Osteocyte (in vitro differentiated cells): ENCODE results near the gene ENO2. TPM values are rescaled to one million over a fixed set of nuclear protein-coding genes. Genes with fewer than 3 reads are reported as not detected.

Experiments
- DNase-seq: peaks from one replicate; pipeline ENCODE4 v3.0.0; 2021; ENCODE audit warnings: mixed read lengths; ENCODE audit not compliant: unreplicated experiment; ENCODE audit errors: extremely low spot score
- H3K27ac Mint-ChIP-seq: one replicate; pipeline ENCODE4 v1.8.0; 2021; ENCODE audit warnings: mild to moderate bottlenecking, mixed read lengths; ENCODE audit not compliant: unreplicated experiment
- H3K27me3 Mint-ChIP-seq: one replicate; pipeline ENCODE4 v1.8.0; 2021; ENCODE audit warnings: mixed read lengths; ENCODE audit not compliant: unreplicated experiment
- H3K36me3 Mint-ChIP-seq: one replicate; pipeline ENCODE4 v1.8.0; 2021; ENCODE audit warnings: mixed read lengths; ENCODE audit not compliant: unreplicated experiment
- H3K4me1 Mint-ChIP-seq: one replicate; pipeline ENCODE4 v1.8.0; 2021; ENCODE audit warnings: mixed read lengths; ENCODE audit not compliant: unreplicated experiment
- H3K4me3 Mint-ChIP-seq: one replicate; pipeline ENCODE4 v1.8.0; 2021; ENCODE audit warnings: mild to moderate bottlenecking, moderate library complexity, mixed read lengths; ENCODE audit not compliant: unreplicated experiment
- H3K9me3 Mint-ChIP-seq: one replicate; pipeline ENCODE4 v1.8.0; 2021; ENCODE audit warnings: mixed read lengths; ENCODE audit not compliant: unreplicated experiment
- total RNA-seq: library from RNA; stranded (reverse); gene quantifications from 2 replicates; pipeline ENCODE4 v1.2.1, GENCODE V29; 2021
- TF ChIP-seq, protein P1 (sequence below): fragments of 200-600 bp; sonication (generic); IDR thresholded peaks from 2 replicates; pipeline ENCODE4 v1.5.0; 2021; ENCODE audit warnings: antibody characterized with exemption, mild to moderate bottlenecking, moderate library complexity

The ENO2 gene
- total RNA-seq, 1 donor from 2014 or later = 24.1 TPM

- Mint-ChIP-seq H3K36me3 (peaks cover 24% of the 10 kb centered on the region), H3K27ac (peak overlapping the region; percentile 50), H3K9me3 (no peaks in the 10 kb centered on the region), H3K4me3 (peak overlapping the region; percentile 51), H3K4me1 (peaks cover 45% of the 10 kb centered on the region), H3K27me3 (no peaks in the 10 kb centered on the region)
- DNase-seq = no peak
- TF ChIP-seq, protein P1, sequence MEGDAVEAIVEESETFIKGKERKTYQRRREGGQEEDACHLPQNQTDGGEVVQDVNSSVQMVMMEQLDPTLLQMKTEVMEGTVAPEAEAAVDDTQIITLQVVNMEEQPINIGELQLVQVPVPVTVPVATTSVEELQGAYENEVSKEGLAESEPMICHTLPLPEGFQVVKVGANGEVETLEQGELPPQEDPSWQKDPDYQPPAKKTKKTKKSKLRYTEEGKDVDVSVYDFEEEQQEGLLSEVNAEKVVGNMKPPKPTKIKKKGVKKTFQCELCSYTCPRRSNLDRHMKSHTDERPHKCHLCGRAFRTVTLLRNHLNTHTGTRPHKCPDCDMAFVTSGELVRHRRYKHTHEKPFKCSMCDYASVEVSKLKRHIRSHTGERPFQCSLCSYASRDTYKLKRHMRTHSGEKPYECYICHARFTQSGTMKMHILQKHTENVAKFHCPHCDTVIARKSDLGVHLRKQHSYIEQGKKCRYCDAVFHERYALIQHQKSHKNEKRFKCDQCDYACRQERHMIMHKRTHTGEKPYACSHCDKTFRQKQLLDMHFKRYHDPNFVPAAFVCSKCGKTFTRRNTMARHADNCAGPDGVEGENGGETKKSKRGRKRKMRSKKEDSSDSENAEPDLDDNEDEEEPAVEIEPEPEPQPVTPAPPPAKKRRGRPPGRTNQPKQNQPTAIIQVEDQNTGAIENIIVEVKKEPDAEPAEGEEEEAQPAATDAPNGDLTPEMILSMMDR = no peak
Measured at GRCh38 chr12:6939191-6939540, 24.8 kb downstream of the ENO2 start.

DNA sequence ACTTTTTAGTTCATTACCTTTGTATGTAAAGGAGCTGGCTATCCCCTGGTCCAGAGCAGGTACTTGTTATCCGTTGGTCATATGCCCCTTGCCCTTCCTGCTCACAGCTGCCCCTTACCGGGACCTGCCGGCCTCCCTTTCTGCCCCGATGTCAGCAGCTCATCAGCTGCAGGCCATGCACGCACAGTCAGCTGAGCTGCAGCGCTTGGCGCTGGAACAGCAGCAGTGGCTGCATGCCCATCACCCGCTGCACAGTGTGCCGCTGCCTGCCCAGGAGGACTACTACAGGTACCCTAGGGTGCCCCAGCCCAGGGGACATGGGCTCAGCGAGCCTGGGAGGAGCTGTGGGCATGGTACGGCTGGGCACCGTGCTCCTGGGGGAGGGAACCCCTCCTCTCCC lies 26.9 kb downstream of the ENO2 start:
- Mint-ChIP-seq H3K27me3 (no peaks in the 10 kb centered on the region), H3K27ac (peak overlapping the region; percentile 73), H3K36me3 (peaks cover 6% of the 10 kb centered on the region), H3K9me3 (no peaks in the 10 kb centered on the region), H3K4me3 (no peak overlapping the region), H3K4me1 (peaks cover 42% of the 10 kb centered on the region)
- no peak for DNase-seq
- TF ChIP-seq, protein P1 = no peak

- H3K4me1 Mint-ChIP-seq = peaks cover 39% of the 10 kb centered on the region
- TF ChIP-seq, protein P1 = no peak
- no peak overlapping the region for H3K4me3 Mint-ChIP-seq
- no peaks in the 10 kb centered on the region for H3K27me3 Mint-ChIP-seq
- H3K36me3 Mint-ChIP-seq = peaks cover 5% of the 10 kb centered on the region
- no peak overlapping the region for H3K27ac Mint-ChIP-seq
- no peak for DNase-seq
- no peaks in the 10 kb centered on the region for H3K9me3 Mint-ChIP-seq
Measured at GRCh38 chr12:6941782-6942181, 27.4 kb downstream of the ENO2 start.

- peak overlapping the region; percentile 99 for H3K27ac Mint-ChIP-seq
- TF ChIP-seq, protein P1 = no peak
Measured at GRCh38 chr12:6942331-6942665, 27.9 kb downstream of the ENO2 start.

DNA sequence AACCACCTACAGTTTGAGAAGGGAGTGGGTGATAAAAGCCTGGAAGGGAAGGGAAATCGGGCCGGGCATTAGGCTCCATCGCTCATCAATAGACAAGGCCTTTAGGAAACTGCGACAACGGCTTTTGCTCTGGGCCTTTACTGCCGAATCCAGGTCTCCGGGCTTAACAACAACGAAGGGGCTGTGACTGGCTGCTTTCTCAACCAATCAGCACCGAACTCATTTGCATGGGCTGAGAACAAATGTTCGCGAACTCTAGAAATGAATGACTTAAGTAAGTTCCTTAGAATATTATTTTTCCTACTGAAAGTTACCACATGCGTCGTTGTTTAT lies 29.0 kb downstream of the ENO2 start:
- peak overlapping the region; percentile 94 for H3K4me3 Mint-ChIP-seq
- H3K4me1 Mint-ChIP-seq = peaks cover 37% of the 10 kb centered on the region
- H3K9me3 Mint-ChIP-seq = no peaks in the 10 kb centered on the region
- H3K27ac Mint-ChIP-seq = peak overlapping the region; percentile 99
- no peak for DNase-seq
- TF ChIP-seq, protein P1 = no peak
- peaks cover 13% of the 10 kb centered on the region for H3K36me3 Mint-ChIP-seq
- no peaks in the 10 kb centered on the region for H3K27me3 Mint-ChIP-seq

More at GRCh38 chr12:6942331-6942665, 27.9 kb downstream of the ENO2 start:
- peaks cover 9% of the 10 kb centered on the region for H3K36me3 Mint-ChIP-seq
- H3K27me3 Mint-ChIP-seq = no peaks in the 10 kb centered on the region
- H3K4me3 Mint-ChIP-seq = no peak overlapping the region
- no peaks in the 10 kb centered on the region for H3K9me3 Mint-ChIP-seq
- peaks cover 39% of the 10 kb centered on the region for H3K4me1 Mint-ChIP-seq
- DNase-seq = no peak
